Stimulated activated naive CD8-positive, alpha-beta T cell treated with anti-CD3 and anti-CD28 coated beads, Interleukin-15, amount 100 ng/mL, for 72 hours (primary cell): ENCODE data around the gene STX1B.
"Not testable (repeated sequence)": the region's sequence is repeated elsewhere in the genome, so short reads cannot be mapped to it uniquely, and the experiment has no call there.

Experiments used
- ATAC-seq: fragments of 150-1000 bp; cut with Tn5 transposase; 2 replicates; pipeline ENCODE4 v1.10.0; 2021; ENCODE audit warnings: mild to moderate bottlenecking, moderate library complexity
- DNase-seq, 2 donors: peaks; one replicate each; pipeline ENCODE4 v3.0.0; 2021 to 2022
- H3K27ac Mint-ChIP-seq, 2 donors: one replicate each; pipeline ENCODE4 v1.8.0; 2022; ENCODE audit warnings: mild to moderate bottlenecking in 2 of 2, mixed read lengths in 2 of 2, moderate library complexity in 2 of 2
- H3K27me3 Mint-ChIP-seq: one replicate; pipeline ENCODE4 v1.8.0; 2022; ENCODE audit warnings: mixed read lengths
- H3K4me1 Mint-ChIP-seq: one replicate; pipeline ENCODE4 v1.8.0; 2022; ENCODE audit warnings: mild to moderate bottlenecking, mixed read lengths
- H3K4me3 Mint-ChIP-seq, 2 donors: one replicate each; pipeline ENCODE4 v1.8.0; 2022; ENCODE audit warnings: mild to moderate bottlenecking in 2 of 2, mixed read lengths in 2 of 2, moderate library complexity in 1 of 2
- H3K9me3 Mint-ChIP-seq, 2 donors: one replicate each; pipeline ENCODE4 v1.8.0; 2022; ENCODE audit warnings: mixed read lengths in 2 of 2

STX1B gene

GRCh38 chr16:30946671-30947540 is 63.5 kb downstream of the STX1B start:
- no peak overlapping the region for H3K4me3 Mint-ChIP-seq
- H3K27ac Mint-ChIP-seq = no peak overlapping the region
- H3K27me3 Mint-ChIP-seq = no peaks in the 10 kb centered on the region
- H3K9me3 Mint-ChIP-seq = no peaks in the 10 kb centered on the region
- no peak for DNase-seq
- no peak for ATAC-seq
- peaks cover 27% of the 10 kb centered on the region for H3K4me1 Mint-ChIP-seq

- H3K4me1 Mint-ChIP-seq = peaks cover 20% of the 10 kb centered on the region
- no peaks in the 10 kb centered on the region for H3K27me3 Mint-ChIP-seq
- peak overlapping the region; percentile 35 to 66 for H3K27ac Mint-ChIP-seq
- no peak for DNase-seq
- no peaks in the 10 kb centered on the region for H3K9me3 Mint-ChIP-seq
- ATAC-seq = no peak
- H3K4me3 Mint-ChIP-seq = no peak overlapping the region
Measured at GRCh38 chr16:30944352-30944751, 66.1 kb downstream of the STX1B start.

- H3K4me1 Mint-ChIP-seq = peaks cover 27% of the 10 kb centered on the region
- DNase-seq = no peak
- no peaks in the 10 kb centered on the region for H3K27me3 Mint-ChIP-seq
- peak; percentile 21 for ATAC-seq
- no peaks in the 10 kb centered on the region for H3K9me3 Mint-ChIP-seq
- no peak overlapping the region for H3K27ac Mint-ChIP-seq
- peak overlapping the region; percentile 22 to 41 for H3K4me3 Mint-ChIP-seq
Measured at GRCh38 chr16:30942426-30942806, 68.0 kb downstream of the STX1B start.

GRCh38 chr16:30941600-30942425 is 68.6 kb downstream of the STX1B start:
- no peaks in the 10 kb centered on the region for H3K9me3 Mint-ChIP-seq
- peak; percentile 94 for ATAC-seq
- H3K4me3 Mint-ChIP-seq = peak overlapping the region in 1 of 2 donors; percentile 74
- H3K27ac Mint-ChIP-seq = peak overlapping the region in 1 of 2 donors; percentile 74
- peak; percentile 65 to 73 for DNase-seq
- no peaks in the 10 kb centered on the region for H3K27me3 Mint-ChIP-seq
- peaks cover 32% of the 10 kb centered on the region for H3K4me1 Mint-ChIP-seq

- peaks cover 41% of the 10 kb centered on the region for H3K4me1 Mint-ChIP-seq
- not testable (repeated sequence) for H3K4me3 Mint-ChIP-seq, H3K9me3 Mint-ChIP-seq, ATAC-seq, H3K27me3 Mint-ChIP-seq, DNase-seq
- H3K27ac Mint-ChIP-seq = peak overlapping the region in 1 of 2 donors; percentile 55
Measured at GRCh38 chr16:30939571-30939970, 70.9 kb downstream of the STX1B start.
